IMR-90 (cell line): ENCODE data around the gene RBP5. TPM values are rescaled to one million over a fixed set of nuclear protein-coding genes. Genes with fewer than 3 reads are reported as not detected.

Experiments used
- ATAC-seq: fragments of 200-7000 bp; cut with Tn5 transposase; 2 replicates; pipeline ENCODE4 v1.9.1; 2020; ENCODE audit warnings: low read depth, mild to moderate bottlenecking, moderate library complexity
- BruUV-seq: library from RNA; stranded (reverse); fragments of 400-500 nt; replicated peaks from 2 replicates; lab custom pipeline; 2021; lab: Mats Ljungman, UMichigan
- CTCF ChIA-PET: fragments of 300-600 bp; formaldehyde crosslinking; extraction: SDS; loops from one replicate; lab custom pipeline; 2021; ENCODE audit warnings: antibody characterized with exemption; lab: Yijun Ruan, JAX
- POLR2A ChIA-PET: fragments of 300-600 bp; sonication (Branson Sonifier 250); formaldehyde crosslinking; loops from one replicate; lab custom pipeline; 2022; ENCODE audit warnings: antibody characterized with exemption; ENCODE audit not compliant: unreplicated experiment; lab: Charles Lee
- DNase-seq: peaks from one replicate; pipeline ENCODE4 v3.0.0; 2013
- H2AFZ ChIP-seq: replicated peaks from 2 replicates; pipeline ENCODE3; 2013; ENCODE audit warnings: low read length, mild to moderate bottlenecking; ENCODE audit not compliant: poor library complexity
- H2AK5ac ChIP-seq: 2 replicates; pipeline ENCODE4 v1.6.1; 2013; ENCODE audit warnings: low read depth, low read length, inconsistent platforms
- H2AK9ac ChIP-seq: replicated peaks from 2 replicates; pipeline ENCODE3; 2013; ENCODE audit warnings: mild to moderate bottlenecking, low read depth, low read length, moderate library complexity; ENCODE audit not compliant: poor library complexity
- H2BK120ac ChIP-seq: 2 replicates; pipeline ENCODE4 v1.6.1; 2013; ENCODE audit warnings: low read depth, low read length, inconsistent platforms
- H2BK15ac ChIP-seq: 3 replicates; pipeline ENCODE4 v1.6.1; 2013; ENCODE audit warnings: low read depth, low read length, inconsistent platforms
- H2BK20ac ChIP-seq: 2 replicates; pipeline ENCODE4 v1.6.1; 2013; ENCODE audit warnings: low read depth, mild to moderate bottlenecking, inconsistent platforms, low read length, moderate library complexity
- H2BK5ac ChIP-seq: 2 replicates; pipeline ENCODE4 v1.6.1; 2013; ENCODE audit warnings: mild to moderate bottlenecking, low read depth, low read length, inconsistent platforms; ENCODE audit not compliant: poor library complexity, severe bottlenecking
- H3K14ac ChIP-seq: replicated peaks from 2 replicates; pipeline ENCODE4 v1.6.1; 2013; ENCODE audit warnings: low read depth, low read length, inconsistent platforms
- H3K18ac ChIP-seq: 2 replicates; pipeline ENCODE4 v1.6.1; 2013; ENCODE audit warnings: low read depth, low read length, control low read depth
- H3K23ac ChIP-seq: 2 replicates; pipeline ENCODE4 v1.6.1; 2013; ENCODE audit warnings: low read depth, low read length, inconsistent platforms
- H3K27ac ChIP-seq: 2 replicates; pipeline ENCODE4 v1.5.1; 2013; ENCODE audit warnings: mild to moderate bottlenecking, control low read depth, low read length; ENCODE audit not compliant: insufficient read depth
- H3K27me3 ChIP-seq: 2 replicates; pipeline ENCODE4 v1.6.1; 2013; ENCODE audit warnings: low read length; ENCODE audit not compliant: control insufficient read depth, insufficient read depth
- H3K36me3 ChIP-seq: 2 replicates; pipeline ENCODE4 v1.6.1; 2013; ENCODE audit warnings: low read length, mixed read lengths; ENCODE audit not compliant: control insufficient read depth, insufficient read depth
- H3K4ac ChIP-seq: 2 replicates; pipeline ENCODE4 v1.6.1; 2013; ENCODE audit warnings: low read depth, low read length, inconsistent platforms
- H3K4me1 ChIP-seq: 2 replicates; pipeline ENCODE4 v1.6.1; 2013; ENCODE audit warnings: low read length, mixed read lengths; ENCODE audit not compliant: control insufficient read depth, insufficient read depth
- H3K4me2 ChIP-seq: 2 replicates; pipeline ENCODE4 v1.6.1; 2013; ENCODE audit warnings: low read depth, mild to moderate bottlenecking, control low read depth, low read length, moderate library complexity
- H3K4me3 ChIP-seq: 2 replicates; pipeline ENCODE4 v1.5.1; 2013; ENCODE audit warnings: low read depth, mild to moderate bottlenecking, control low read depth, low read length, moderate library complexity; ENCODE audit not compliant: insufficient read depth
- H3K56ac ChIP-seq: 2 replicates; pipeline ENCODE4 v1.6.1; 2013; ENCODE audit warnings: low read length, inconsistent platforms; ENCODE audit not compliant: insufficient read depth; ENCODE audit errors: extremely low read depth
- H3K79me1 ChIP-seq, 2 experiments: 2 replicates each; pipeline ENCODE4 v1.6.1; 2013; ENCODE audit warnings: low read length in 2 of 2, inconsistent platforms in 1 of 2, low read depth in 1 of 2
- H3K9ac ChIP-seq: 2 replicates; pipeline ENCODE4 v1.6.1; 2013; ENCODE audit warnings: low read depth, low read length, control low read depth
- H3K9me1 ChIP-seq: 2 replicates; pipeline ENCODE4 v1.6.1; 2013; ENCODE audit warnings: low read length, inconsistent platforms; ENCODE audit not compliant: insufficient read depth
- H3K9me3 ChIP-seq: 2 replicates; pipeline ENCODE4 v1.6.1; 2013; ENCODE audit warnings: low read length; ENCODE audit not compliant: control insufficient read depth, insufficient read depth
- H4K20me1 ChIP-seq: 2 replicates; pipeline ENCODE4 v1.6.1; 2013; ENCODE audit warnings: low read length, inconsistent platforms; ENCODE audit not compliant: insufficient read depth
- H4K5ac ChIP-seq: 2 replicates; pipeline ENCODE4 v1.6.1; 2013; ENCODE audit warnings: mild to moderate bottlenecking, low read depth, low read length, control low read depth
- H4K8ac ChIP-seq, 2 experiments: 2 replicates each; pipeline ENCODE4 v1.6.1; 2013; ENCODE audit warnings: low read depth in 2 of 2, low read length in 2 of 2, control low read depth in 1 of 2, inconsistent platforms in 1 of 2
- H4K91ac ChIP-seq: 2 replicates; pipeline ENCODE4 v1.6.1; 2013; ENCODE audit warnings: low read depth, low read length, inconsistent platforms; ENCODE audit not compliant: insufficient read depth
- BHLHE40 ChIP-seq: fragments of 150-350 bp; IDR thresholded peaks from 2 replicates; pipeline ENCODE4 v1.6.1; 2016; ENCODE audit warnings: mild to moderate bottlenecking, low read depth, low read length
- CEBPB ChIP-seq: IDR thresholded peaks from 2 replicates; pipeline ENCODE4 v1.6.1; 2012; ENCODE audit warnings: low read depth, low read length, improper control_type of control experiment
- MAZ ChIP-seq: IDR thresholded peaks from 2 replicates; pipeline ENCODE4 v1.6.1; 2012; ENCODE audit warnings: low read depth, mild to moderate bottlenecking, low read length, improper control_type of control experiment, moderate library complexity, borderline replicate concordance
- POLR2A ChIP-seq: IDR thresholded peaks from 2 replicates; pipeline ENCODE4 v1.6.1; 2012; ENCODE audit warnings: mild to moderate bottlenecking, low read depth, low read length
- WGBS, 2 experiments: methylation state at CpG; one replicate each; pipeline versions ENCODE4 v1.1.5 to v1.1.7; 2013; ENCODE audit warnings: missing lambda C conversion rate in 2 of 2; ENCODE audit not compliant: insufficient read length in 1 of 2; ENCODE audit errors: extremely low coverage in 2 of 2; 5-methylcytosine and 5-hydroxymethylcytosine counted together
- dilution Hi-C: fragments of 300-500 bp; cut with HindIII; formaldehyde crosslinking; loops from one replicate; pipeline ENCODE4 v1.14.3; 2018; ENCODE audit warnings: low sequenced_read_pairs; ENCODE audit not compliant: unreplicated experiment
- in situ Hi-C: fragments of 300-500 bp; cut with MboI; formaldehyde crosslinking; loops from 3 replicates; pipeline ENCODE4 v1.14.3; 2019; ENCODE audit warnings: low sequenced_read_pairs, inconsistent platforms, mixed read lengths
- intact Hi-C: fragments of 100-400 bp; cut with micrococcal nuclease; formaldehyde crosslinking; loops from 2 replicates; pipeline ENCODE4 v1.10.0; 2022
- polyA plus RNA-seq, 3 experiments: library from polyadenylated mRNA; depleted of rRNA; stranded (reverse); fragments of >200 nt; gene quantifications; 2 replicates each; pipeline ENCODE4 v1.2.3, GENCODE V29; 2012; ENCODE audit warnings: low replicate concordance in 1 of 3
- total RNA-seq: library from RNA; depleted of rRNA; stranded (reverse); fragments of >200 nt; gene quantifications from 2 replicates; pipeline ENCODE4 v1.2.3, GENCODE V29; 2012

Gene RBP5
- total and polyA plus RNA-seq, 2 of the 4 experiments (the other 2 are of a cell fraction) = 0.15 TPM; not detected in 1

GRCh38 chr12:7161327-7161726, 32.6 kb upstream of the RBP5 start:
- no peak overlapping the region for H3K14ac ChIP-seq
- no peak overlapping the region for H3K18ac ChIP-seq
- CTCF ChIA-PET = interaction anchor here (1.2 kb wide), 1 partner anchor 16 kb away, joined by 3 read pairs; no protein-coding TSS in a partner anchor
- intact Hi-C loops = no loop called here
- H3K4me1 ChIP-seq = no peaks in the 10 kb centered on the region
- ATAC-seq (no peak), DNase-seq (no peak)
- H3K9me3 ChIP-seq = peaks cover 3% of the 10 kb centered on the region; the same call in 1 of the 2 replicates
- BruUV-seq = no TSS peak
- H3K23ac ChIP-seq = no peak overlapping the region
- peaks cover 3% of the 10 kb centered on the region; the same call in 1 of the 2 replicates for H3K36me3 ChIP-seq
- in situ Hi-C loops = no loop called here
- H3K56ac ChIP-seq = no peak overlapping the region
- H3K27ac ChIP-seq = no peak overlapping the region
- no peak overlapping the region for H2BK15ac ChIP-seq
- H4K5ac ChIP-seq = no peak overlapping the region
- H3K27me3 ChIP-seq = peaks cover 16% of the 10 kb centered on the region
- no peak overlapping the region for H2AK9ac ChIP-seq
- no peak overlapping the region for H3K9ac ChIP-seq
- H2AK5ac ChIP-seq = no peak overlapping the region
- dilution Hi-C loops = no loop called here
- WGBS, 2 experiments = 76% methylated on average over 2 of the region's 4 CpGs; no CpG with 5 or more reads in 1 of the 2 experiments
- POLR2A ChIA-PET = no interaction called here
- no peak overlapping the region for H2AFZ ChIP-seq
- H3K4me2 ChIP-seq = no peak overlapping the region
- no peaks in the 10 kb centered on the region for H3K9me1 ChIP-seq
- TF ChIP-seq POLR2A = no peak
- TF ChIP-seq CEBPB = no peak
- no peak for TF ChIP-seq MAZ
- TF ChIP-seq BHLHE40 = no peak
- H2BK20ac ChIP-seq = no peak overlapping the region
- H3K4me3 ChIP-seq = no peak overlapping the region
- no peak overlapping the region for H3K4ac ChIP-seq
- H4K20me1 ChIP-seq = no peaks in the 10 kb centered on the region
- H3K79me1 ChIP-seq = no peaks in the 10 kb centered on the region
- no peak overlapping the region for H2BK120ac ChIP-seq
- no peak overlapping the region for H4K91ac ChIP-seq
- no peak overlapping the region for H4K8ac ChIP-seq
- H2BK5ac ChIP-seq = no peak overlapping the region
